HG02623 (cell line): ENCODE measurements around the gene GNAZ.

ENCODE experiments used
- ATAC-seq: cut with Tn5 transposase; IDR thresholded peaks from one replicate; pipeline ENCODE4 v1.9.1; 2021; ENCODE audit warnings: moderate library complexity; ENCODE audit not compliant: unreplicated experiment

Gene GNAZ

DNA sequence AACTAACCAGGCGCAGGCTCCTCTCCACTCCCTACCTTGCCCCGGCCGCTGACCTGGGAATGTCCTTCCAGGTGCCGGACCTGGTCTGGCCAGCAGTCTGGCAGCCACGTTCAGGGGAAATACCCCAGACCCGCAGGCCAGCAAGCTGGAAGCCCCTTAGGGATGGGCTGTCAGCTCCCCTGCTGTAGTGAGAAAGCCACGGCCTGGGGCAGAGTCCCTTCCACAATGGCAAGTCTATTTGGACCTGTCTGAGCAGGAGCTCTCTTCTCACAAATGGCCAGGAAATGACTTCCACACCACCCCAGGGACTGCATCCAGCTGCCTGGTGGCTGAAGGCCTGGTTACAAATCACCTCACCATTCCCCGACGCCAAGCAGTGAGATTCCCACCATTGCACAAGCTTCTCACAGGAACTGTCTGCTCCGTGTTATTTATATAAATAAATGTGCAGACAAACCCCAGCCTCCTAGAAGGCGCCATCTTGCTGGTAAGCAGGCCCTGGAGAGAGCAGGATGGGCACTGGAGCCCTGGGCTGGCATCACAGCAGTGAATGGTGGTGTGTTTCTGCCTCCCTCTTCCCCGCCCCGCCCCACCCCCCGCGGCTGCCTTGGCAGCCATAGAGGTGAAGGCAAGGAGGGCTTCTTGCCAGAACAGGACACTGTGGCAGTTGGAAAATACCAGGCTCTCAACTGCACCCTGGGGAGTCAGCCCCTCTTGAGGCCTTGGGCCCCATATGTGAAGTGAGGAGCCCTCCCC is 47.8 kb downstream of the GNAZ start:
- no peak for ATAC-seq

DNA sequence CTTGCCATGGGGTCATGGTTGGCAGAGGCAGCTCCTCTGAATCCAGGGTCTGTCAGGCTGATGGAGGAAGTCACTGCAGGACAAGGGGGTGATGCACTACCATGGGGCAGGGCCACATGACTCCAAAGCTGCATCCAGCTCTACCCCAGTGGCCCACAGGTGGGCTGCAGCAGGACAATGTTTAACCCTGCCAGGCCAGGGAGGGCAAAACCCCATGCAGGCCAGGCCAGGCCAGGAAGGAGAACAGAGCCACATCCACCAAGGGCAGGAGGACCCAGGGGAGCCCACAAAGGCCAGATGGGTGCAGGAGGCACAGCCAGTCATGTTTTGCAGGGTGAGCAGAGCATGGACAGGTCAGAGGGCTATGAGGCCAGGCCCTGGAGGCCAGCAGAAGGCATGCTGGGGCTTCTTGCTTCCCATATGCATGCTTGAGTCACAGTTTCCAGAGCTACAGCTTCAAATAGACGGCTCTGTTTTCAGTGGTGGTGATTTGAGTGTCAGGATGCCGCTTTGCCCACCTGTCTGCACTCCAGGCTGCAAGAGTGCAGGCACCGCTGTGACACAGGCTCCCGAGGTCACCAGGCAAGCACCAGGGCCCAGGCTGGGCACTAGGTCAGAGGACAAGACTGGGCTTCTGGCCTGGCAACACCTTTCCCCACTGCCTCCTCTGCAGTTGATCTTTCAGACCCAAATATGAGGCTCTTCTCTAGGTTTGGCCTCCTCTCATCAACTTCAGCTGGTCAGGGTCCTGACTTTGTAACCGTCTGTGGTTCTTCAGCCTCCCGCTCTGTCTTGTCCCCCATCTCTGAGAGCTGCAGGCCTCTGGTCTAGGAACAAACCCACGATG is 48.6 kb downstream of the GNAZ start:
- ATAC-seq, result no peak

DNA sequence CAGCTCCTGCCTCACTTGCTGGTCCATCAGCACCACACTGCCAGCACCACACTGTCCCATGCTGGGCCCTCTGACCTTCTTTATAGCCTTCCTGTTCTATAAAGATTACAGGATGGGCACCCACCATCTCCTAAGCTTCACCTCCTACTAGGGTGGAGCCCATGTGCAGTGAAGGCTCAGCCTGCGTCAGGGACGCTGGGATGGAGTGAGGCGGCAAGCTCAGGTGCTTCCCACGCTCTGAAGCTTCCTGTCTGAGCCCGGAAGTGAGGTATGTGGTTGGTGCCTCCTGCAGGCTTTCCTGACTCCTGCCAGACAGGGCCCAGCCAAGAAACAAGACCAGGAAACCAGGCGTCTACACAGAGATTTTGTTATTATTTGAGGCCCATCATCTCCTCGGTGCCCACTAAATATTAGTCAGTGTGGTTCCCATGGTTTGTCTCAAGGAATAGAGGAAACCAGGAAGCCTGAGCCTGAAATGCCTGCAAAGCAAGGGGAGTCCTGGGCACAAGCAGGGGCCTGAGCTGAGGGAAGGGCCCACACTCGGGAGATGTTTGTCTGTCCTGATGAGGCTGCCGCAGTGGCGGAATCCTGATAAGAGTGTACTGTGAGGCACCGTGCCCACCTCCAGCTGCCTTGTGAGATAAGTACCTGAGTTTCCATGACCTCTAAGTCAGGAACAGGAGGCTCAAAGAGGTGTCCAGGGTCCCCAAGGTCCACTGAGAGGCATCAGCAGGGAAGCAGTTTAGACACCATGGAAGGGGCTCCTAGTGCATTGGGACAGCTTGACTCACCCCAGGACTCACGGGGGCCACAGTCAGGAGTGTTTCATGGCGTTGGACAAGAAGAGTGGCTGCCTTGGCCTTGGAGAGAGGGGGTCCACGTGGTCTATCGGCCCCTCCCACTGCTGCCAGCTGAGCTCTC is 49.4 kb downstream of the GNAZ start:
- no peak for ATAC-seq

DNA sequence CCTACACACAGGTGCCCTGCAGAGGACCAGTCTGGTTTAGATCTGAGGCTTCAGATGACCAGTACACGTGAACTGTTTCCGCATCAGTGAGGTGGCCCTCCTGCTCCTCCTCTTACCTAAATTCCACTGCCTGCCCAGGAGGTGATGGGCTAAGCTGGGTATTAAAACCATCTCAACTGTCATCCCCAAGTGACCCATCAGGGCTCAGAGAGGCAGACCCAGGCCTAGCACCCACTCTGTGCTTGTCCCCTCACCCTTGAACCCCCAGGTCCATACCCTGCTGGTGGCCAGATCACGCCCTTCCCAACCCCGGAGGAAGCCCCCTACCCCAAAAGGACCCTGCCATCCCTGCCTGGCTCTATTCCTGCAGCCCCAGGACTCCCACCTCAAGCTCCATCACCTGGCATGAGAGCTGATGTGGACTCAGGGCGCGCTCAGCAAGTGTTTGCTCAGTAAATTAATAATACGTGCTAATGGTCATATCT is 50.1 kb downstream of the GNAZ start:
- ATAC-seq, result no peak

DNA sequence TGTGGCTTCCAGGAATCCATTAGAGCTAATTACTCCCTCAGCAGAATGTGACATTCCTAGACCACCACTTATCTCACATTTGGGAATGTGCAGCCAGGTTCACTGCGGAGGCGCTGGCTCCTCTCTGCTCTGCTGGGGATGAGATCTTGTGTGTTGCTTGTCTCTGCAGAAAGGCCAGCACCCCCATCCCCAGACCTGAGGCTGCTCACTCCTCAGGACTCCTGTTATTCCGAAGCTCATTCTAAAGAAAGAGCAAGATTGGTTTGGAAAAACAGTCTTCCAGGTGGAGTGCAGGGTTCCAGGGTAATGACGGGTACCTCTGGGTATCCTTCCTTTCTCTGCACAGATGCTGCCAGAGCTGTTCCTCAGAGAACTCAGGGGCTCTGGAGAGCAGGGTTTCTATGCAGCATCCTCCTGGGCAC is 50.7 kb downstream of the GNAZ start:
- ATAC-seq, result no peak

DNA sequence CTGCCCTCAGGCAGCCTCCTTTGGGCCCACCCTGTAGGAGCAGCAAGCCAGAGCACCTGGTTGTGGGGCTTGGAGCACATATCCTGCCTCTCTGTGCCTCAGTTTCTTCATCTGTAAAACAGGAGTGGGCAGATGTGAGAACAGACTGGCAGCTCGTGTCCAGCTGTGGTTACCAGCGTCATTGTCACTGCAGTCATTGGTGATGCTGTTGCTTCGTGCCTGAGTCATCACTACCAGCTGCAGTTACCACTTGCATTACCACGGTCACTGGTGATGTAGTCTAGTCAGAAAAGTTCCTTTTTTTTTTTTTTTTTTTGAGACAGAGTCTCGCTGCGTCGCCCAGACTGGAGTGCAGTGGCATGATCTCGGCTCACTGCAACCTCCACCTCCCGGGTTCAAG is 51.1 kb downstream of the GNAZ start:
- ATAC-seq, result no peak

DNA sequence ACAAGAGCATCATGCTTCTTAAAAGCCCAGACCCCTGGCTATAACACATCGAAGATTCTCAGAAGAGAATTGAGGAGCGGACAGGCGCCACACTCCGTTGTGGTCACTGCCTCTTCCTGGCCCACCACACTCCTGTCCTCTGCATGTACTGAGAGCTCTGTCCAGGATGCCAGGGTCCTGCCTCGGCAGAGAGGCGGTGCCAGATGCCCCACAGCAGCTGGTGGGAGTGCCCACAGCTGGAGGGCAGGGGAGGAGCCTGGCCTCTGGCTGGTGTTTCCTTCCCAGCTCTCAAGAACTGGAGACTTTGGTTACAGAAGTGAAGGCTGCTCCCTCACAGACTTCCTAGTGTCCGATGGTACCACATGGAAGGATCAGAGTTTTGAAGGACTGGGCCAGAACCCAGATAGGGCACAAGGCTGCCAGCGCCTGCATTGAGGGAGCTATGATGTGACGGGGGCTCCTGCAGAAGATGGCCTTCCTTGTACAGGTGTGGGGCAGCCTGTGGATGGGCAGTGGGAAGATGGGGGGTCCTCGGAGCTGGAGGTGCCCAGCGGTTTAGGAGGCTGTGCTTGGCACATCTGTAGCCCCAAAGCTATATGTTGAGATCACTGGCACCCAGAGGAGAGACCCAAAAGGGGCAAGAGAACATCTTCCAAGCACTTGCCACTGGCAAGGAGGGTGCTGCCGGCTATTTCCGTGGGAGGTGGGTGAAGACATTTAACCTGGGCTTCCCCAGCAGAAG is 52.1 kb downstream of the GNAZ start:
- no peak for ATAC-seq

DNA sequence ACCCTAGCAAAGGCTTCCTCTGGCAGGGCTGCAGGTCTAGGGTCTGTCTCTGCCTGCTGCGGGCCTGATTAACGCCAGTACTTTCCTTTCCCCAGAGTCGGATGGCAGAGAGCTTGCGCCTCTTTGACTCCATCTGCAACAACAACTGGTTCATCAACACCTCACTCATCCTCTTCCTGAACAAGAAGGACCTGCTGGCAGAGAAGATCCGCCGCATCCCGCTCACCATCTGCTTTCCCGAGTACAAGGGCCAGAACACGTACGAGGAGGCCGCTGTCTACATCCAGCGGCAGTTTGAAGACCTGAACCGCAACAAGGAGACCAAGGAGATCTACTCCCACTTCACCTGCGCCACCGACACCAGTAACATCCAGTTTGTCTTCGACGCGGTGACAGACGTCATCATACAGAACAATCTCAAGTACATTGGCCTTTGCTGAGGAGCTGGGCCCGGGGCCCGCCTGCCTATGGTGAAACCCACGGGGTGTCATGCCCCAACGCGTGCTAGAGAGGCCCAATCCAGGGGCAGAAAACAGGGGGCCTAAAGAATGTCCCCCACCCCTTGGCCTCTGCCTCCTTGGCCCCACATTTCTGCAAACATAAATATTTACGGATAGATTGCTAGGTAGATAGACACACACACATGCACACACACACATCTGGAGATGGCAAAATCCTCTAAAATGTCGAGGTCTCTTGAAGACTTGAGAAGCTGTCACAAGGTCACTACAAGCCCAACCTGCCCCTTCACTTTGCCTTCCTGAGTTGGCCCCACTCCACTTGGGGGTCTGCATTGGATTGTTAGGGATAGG is 52.9 kb downstream of the GNAZ start:
- no peak for ATAC-seq

DNA sequence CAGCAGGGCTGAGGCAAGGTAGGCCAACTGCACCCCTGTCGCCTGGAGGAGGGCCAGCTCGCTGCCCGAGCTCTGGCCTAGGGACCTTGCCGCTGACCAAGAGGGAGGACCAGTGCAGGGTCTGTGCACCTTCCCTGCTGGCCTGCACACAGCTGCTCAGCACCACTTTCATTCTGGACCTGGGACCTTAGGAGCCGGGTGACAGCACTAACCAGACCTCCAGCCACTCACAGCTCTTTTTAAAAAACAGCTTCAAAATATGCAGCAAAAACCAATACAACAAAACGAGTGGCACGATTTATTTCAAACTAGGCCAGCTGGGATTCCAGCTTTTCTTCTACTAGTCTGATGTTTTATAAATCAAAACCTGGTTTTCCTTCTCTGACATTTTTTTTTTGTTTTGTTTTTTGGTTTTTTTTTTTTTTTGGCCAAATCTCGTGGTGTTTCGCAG is 53.5 kb downstream of the GNAZ start:
- no peak for ATAC-seq

DNA sequence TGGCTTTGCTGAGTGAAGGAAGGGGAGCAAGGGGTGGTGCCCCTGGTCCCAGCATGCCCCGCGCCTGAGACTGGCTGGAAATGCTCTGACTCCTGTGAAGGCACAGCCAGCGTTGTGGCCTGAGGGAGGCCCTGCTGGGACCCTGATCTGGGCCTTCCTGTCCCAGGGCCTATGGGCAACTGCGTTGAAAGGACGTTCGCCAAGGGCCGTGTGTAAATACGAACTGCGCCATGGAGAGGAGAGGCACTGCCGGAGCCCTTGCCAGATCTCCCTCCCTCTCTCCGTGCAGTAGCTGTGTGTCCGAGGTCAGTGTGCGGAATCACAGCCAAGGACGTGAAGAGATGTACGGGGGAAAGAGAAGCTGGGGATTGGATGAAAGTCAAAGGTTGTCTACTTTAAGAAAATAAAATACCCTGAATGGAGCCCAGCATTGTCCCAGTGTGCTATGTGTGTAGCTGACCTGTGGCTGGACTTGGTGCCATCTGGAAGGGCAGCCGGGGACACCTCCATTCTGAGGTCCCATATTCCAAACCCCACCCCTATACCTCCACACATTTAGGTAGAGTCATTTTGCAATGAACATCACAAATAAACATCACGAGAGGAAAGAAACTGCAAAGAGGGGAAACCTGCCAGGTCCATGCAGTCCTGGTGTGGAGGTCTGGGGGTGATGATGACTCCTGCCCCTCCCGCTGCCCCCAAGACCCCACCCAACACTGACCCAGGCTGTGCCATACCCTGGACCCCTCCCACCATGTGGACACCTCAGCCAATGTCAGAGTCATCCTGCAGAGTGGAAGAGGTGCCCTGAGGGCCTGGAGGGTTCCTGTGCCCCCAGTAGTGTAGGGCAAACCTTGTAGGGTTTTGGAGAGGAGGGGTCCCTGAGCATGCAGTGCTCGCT is 54.5 kb downstream of the GNAZ start:
- ATAC-seq, result no peak

DNA sequence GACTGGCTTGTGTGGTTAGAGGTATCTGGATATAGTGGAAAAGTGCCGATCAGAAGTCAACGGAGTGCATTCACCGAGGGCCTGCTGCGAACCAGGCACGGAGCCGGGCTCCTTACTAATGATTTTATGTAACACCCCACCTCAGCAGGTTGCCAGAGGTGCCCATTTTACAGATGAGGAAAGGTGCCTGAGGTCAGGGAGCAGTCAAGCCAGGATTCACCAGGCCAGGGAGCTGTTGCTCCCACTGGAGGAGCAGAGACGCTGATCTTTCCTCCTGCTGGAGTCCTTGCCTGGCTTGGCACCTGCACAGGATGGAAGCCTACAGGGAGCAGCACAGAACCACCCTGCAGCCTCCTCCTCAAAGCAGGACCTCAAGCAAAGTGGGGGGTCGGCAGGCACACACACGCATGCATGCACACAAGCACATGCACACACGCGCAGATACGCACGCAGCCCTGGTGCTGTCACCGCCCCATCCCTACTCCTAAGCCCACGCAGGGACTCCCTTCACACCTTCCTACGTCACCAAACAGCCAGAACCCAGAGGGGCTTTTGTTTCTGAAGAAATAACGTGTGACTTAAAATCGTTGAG is 55.3 kb downstream of the GNAZ start:
- no peak for ATAC-seq

DNA sequence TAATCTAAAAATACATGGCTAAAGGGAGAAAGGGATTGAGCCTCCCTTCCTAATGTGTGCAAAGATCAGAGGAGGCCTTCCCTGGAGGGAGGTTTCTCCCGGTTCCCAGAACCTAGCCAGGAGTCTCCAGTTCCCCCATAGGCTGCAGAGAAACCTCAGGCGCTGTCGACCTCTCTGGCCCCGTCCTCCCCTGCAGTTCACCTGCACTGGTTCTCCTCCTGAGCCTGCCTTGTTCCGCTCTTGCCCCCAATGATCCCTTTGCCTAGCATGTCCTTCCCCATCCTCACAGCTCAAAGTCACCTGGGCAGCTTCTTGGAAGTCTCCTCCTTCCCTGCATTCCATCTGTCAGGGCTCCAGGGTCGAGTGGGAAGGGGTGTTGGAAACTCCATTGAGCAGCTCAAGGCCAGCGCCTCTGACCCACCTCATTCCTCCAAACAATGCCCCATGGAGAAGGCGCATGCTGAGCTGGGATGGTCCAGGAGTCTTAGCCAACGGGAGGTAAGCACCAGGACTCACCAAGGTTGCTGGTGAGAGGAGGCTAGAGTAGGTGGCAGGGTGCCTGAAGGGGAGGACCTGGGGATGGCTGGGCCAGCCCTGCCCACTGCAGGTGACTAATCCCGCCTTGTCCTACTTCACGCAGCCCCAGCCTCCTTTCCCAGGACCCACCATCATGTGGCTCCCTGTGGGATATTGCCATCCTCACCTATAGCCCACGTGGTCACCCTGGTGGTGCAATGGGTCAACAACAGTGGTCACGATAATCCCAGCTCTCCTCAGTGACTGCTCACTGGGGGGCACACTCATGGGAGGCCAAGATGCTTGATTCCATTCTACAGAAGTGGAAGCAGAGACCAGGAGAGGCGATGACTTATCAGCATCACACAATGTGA is 56.1 kb downstream of the GNAZ start:
- no peak for ATAC-seq

DNA sequence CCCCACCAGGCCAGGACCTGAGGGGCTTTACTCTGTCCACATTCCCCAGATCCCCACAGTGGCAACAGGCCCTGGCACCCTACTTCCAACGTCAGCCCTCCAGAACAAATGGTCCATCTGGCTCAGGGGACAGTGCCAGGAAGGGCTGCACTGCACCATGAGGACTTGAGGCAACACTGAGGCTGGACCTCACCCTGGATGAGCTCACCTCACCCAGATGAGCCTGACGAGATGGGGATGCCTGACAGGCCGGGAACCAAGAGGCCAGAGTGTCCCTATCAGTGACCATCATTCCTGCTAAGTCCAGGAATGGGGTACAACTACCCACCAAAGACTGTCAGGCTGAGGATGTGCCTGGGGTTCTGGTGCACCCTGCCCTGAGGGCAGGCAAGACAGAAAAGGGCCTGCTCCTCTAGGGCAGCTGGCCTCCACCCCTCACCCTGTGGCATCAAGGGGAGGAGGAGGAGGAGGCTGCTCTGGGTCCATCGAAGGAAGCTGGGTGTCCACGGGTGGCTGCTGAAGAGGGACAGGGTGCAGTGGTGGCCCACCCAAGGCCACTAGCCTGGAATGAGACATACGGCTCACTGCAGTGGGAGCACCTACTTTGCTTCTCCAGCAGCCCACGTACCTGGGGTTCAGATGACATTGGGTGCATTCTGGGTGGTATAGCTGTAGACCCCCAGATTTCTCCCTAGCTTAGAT is 56.9 kb downstream of the GNAZ start:
- ATAC-seq, result no peak

DNA sequence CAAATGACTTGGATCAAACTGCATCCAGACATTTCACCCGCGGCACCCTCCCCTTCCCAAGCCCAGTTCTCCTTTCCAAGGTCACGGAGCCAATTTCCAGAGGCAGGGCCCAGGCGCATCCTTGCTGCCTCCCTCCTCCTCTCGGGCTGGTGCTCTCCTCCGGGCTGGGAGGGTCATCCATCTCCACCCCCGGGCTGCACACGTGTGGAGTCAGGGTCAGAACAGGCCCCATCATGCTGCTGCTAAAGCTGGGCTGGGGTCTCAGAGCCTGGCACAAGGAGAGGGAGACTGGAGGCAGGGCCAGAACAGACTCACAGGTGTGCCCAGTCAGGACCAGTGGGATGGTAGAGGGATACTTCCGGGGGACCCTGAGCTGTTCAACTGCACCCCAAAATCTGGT is 57.5 kb downstream of the GNAZ start:
- ATAC-seq, result no peak

DNA sequence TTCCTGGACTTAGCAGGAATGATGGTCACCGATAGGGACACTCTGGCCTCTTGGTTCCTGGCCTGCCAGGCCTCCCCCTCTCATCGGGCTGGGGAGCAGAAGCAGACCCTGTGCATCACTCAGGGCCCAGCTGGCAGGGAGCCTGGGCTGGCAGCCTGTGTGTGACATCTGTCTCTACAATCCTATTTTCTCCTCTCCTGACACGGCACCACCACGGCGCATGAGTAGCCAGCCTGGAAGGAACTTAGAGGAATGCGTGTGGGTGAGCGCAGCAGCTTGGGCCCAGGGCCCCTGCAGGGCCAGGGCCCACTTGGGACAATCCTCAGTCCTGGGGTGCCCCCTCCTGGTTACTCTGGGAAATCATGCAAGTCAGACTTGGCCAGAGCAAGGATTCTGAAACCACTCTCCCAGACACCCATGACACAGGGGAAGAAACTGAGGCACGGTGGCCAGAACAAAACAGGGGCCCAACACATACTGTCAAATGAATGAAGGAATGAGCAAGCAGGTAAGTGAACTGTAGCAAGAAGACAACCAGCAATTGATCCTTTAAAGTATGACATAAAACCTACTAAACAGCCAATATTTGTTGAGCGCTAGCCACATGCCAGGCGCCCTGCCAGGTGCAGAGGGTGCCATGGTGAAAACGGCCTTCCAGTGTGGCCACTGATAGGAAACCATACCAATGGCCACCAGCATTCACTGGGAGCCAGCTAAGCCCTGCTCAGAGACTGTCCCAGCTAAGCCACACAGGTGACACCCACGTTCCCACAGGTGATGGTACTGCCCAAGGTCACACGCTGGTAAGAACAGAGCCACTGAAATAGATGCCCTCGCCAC is 58.2 kb downstream of the GNAZ start:
- no peak for ATAC-seq

DNA sequence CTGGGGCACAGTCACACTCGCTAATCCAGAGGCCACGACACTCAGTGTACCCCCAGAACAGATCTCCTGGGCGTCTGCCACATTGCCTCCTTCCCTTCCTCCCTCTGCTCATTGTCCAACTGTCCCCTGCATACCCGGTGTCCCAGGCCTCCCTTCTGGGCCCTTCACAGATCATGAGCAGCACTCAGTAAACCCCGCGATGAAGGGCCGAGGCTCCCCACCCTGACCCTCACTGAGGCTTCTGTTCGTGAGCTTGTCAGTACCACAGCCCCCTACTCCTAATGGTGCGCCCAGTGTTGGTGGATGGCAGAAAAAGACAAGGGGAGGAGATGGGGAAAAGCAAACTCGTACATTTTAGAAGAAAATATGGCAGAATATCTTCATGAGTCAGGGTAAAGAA is 58.8 kb downstream of the GNAZ start:
- no peak for ATAC-seq
